Esophagus muscularis mucosa (tissue), 4 donors: ENCODE data around the gene GNGT1. TPM values are rescaled to one million over a fixed set of nuclear protein-coding genes. Genes with fewer than 3 reads are reported as not detected.
A peak's percentile ranks its signal among the peaks of the same experiment; 100 is the strongest.
"Not testable (repeated sequence)": the region's sequence is repeated elsewhere in the genome, so short reads cannot be mapped to it uniquely, and the experiment has no call there.

Source experiments
- DNase-seq: peaks from one replicate; pipeline ENCODE4 v3.0.0-alpha.2; 2017; ENCODE audit errors: extremely low spot score
- H3K27ac ChIP-seq, 4 donors: fragments of 200-600 bp; sonication (generic); replicated peaks in 1 of 4; 1 replicate in 3 of 4; 2 replicates in 1 of 4; pipeline ENCODE4 v1.5.1; 2016 to 2019; ENCODE audit warnings: mild to moderate bottlenecking in 1 of 4
- H3K27me3 ChIP-seq, 4 donors: fragments of 200-600 bp; sonication (generic); one replicate each; pipeline versions ENCODE4 v1.5.1 to v1.6.0; 2016 to 2019
- H3K36me3 ChIP-seq, 4 donors: fragments of 200-600 bp; sonication (generic); one replicate each; pipeline ENCODE4 v1.5.1; 2016 to 2019
- H3K4me1 ChIP-seq, 4 donors: fragments of 200-600 bp; sonication (generic); one replicate each; pipeline ENCODE4 v1.5.1; 2016 to 2019
- H3K4me3 ChIP-seq, 4 donors: fragments of 200-600 bp; sonication (generic); 1 replicate in 2 of 4; 2 replicates in 2 of 4; pipeline ENCODE4 v1.5.1; 2016 to 2019; ENCODE audit warnings: mild to moderate bottlenecking in 4 of 4, moderate library complexity in 1 of 4
- H3K9me3 ChIP-seq, 4 donors: fragments of 200-600 bp; sonication (generic); 1 replicate in 3 of 4; 2 replicates in 1 of 4; pipeline ENCODE4 v1.5.1; 2016 to 2019
- EP300 ChIP-seq: sonication (generic); formaldehyde crosslinking; IDR thresholded peaks from one replicate; pipeline ENCODE4 v1.6.1; 2017; ENCODE audit warnings: antibody characterized with exemption
- POLR2A ChIP-seq: fragments of 450-650 bp; IDR thresholded peaks from one replicate; pipeline ENCODE4 v1.6.1; 2017; ENCODE audit warnings: antibody characterized with exemption, moderate library complexity, mild to moderate bottlenecking, low read depth
- POLR2AphosphoS5 ChIP-seq, 2 donors: sonication (generic); formaldehyde crosslinking; IDR thresholded peaks; one replicate each; pipeline ENCODE4 v1.6.1; 2017; ENCODE audit warnings: antibody characterized with exemption in 2 of 2
- WGBS: methylation state at CpG from one replicate; pipeline ENCODE4 v1.1.5; 2018; 5-methylcytosine and 5-hydroxymethylcytosine counted together
- intact Hi-C: fragments of 100-400 bp; cut with DNase I; formaldehyde crosslinking; loops from one replicate; pipeline ENCODE4 v1.15.1; 2023
- total RNA-seq, 4 donors: library from RNA; depleted of rRNA; stranded (reverse); fragments of >200 nt; gene quantifications; one replicate each; pipeline versions ENCODE4 v1.1.0 to v1.2.1, GENCODE V29; 2016
- TF ChIP-seq, protein P1 (sequence below), 3 experiments: fragments of 200-600 bp in 2 of 3; fragments of 450-650 bp in 1 of 3; sonication (generic) in 2 of 3; IDR thresholded peaks; one replicate each; pipeline ENCODE4 v1.5.1; 2017 to 2019; ENCODE audit warnings: antibody characterized with exemption in 3 of 3, mild to moderate bottlenecking in 2 of 3, moderate library complexity in 1 of 3

Gene GNGT1
- total RNA-seq, 4 donors from 2014 or later = not detected

DNA sequence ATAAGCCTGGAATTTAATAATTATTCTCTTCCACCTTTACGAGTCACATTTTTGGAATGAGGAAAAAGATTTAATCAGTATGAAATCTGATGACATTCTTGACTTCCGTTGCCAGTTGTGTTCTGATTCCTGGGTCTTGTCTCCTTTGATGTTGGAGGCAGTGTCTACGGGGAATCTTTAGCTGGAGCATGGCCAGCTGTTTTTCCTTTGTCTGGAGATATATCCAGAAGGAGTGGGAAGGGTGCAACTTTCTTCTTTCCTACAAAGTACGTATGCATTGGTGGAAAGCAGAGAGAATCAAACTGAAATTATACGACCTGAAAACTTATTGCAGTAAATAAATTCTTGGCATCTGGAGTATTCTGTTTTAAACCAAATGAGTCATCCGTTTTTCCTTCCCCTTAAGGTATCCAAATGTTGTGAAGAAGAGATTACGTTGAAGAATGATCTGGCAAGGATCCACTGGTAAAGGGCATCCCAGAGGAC, 8.3 kb downstream of the GNGT1 start:
- intact Hi-C loops = no loop called here
- WGBS = 22% methylated on average over 7 of the region's 7 CpGs
- TF ChIP-seq POLR2AphosphoS5 (IDR thresholded peaks at IDR 0.05) = no peak
- TF ChIP-seq EP300 = no peak
- TF ChIP-seq, protein P1, sequence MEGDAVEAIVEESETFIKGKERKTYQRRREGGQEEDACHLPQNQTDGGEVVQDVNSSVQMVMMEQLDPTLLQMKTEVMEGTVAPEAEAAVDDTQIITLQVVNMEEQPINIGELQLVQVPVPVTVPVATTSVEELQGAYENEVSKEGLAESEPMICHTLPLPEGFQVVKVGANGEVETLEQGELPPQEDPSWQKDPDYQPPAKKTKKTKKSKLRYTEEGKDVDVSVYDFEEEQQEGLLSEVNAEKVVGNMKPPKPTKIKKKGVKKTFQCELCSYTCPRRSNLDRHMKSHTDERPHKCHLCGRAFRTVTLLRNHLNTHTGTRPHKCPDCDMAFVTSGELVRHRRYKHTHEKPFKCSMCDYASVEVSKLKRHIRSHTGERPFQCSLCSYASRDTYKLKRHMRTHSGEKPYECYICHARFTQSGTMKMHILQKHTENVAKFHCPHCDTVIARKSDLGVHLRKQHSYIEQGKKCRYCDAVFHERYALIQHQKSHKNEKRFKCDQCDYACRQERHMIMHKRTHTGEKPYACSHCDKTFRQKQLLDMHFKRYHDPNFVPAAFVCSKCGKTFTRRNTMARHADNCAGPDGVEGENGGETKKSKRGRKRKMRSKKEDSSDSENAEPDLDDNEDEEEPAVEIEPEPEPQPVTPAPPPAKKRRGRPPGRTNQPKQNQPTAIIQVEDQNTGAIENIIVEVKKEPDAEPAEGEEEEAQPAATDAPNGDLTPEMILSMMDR (IDR thresholded peaks at IDR 0.05) = no peak
- TF ChIP-seq POLR2A = no peak
- H3K36me3 ChIP-seq = no peaks in the 10 kb centered on the region
- H3K27me3 ChIP-seq = no peaks in the 10 kb centered on the region
- peak overlapping the region; percentile 56 to 71 (median 68) for H3K27ac ChIP-seq
- H3K4me3 ChIP-seq = peak overlapping the region in 2 of 4 donors; percentile 25 to 34
- DNase-seq = no peak
- peaks cover 19 to 38% (median 27%) of the 10 kb centered on the region in 4 donors for H3K4me1 ChIP-seq
- H3K9me3 ChIP-seq = no peaks in the 10 kb centered on the region

DNA sequence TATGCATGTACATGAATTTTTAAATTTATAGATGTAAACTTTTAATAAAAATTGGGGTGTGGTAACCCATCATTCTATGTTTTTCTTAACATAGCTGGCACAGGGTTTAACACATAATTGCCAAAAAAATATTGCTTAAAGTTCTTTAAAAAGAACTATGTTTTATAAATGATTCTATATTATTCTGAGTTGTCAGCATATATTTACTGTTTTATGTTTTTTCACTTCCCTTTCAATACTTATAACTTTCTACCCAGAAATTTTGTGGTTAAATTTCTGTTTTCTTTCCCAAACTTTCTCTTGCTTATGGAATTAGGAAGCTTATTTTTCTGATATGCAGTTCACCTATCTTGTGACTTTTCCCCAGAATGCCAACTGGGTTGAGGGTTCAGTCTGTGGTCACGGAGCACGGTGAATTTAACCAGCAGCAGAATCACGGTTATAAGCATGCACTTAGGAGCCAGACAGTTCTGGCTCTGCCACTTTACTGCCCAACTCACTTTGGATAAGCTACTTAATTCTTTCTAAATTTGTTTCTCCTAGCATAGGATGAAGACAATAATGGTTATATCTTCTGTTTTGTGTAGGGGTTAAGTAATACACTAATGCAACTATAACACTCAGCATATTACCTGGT, 9.0 kb downstream of the GNGT1 start:
- H3K4me3 ChIP-seq, H3K27me3 ChIP-seq, DNase-seq, H3K9me3 ChIP-seq, intact Hi-C loops, H3K36me3 ChIP-seq: not testable (repeated sequence)
- 64% methylated on average over 3 of the region's 3 CpGs for WGBS
- Histone ChIP-seq H3K27ac (peak overlapping the region in 3 of 4 donors; percentile 56 to 71 (median 66)), H3K4me1 (peaks cover 16 to 33% (median 24%) of the 10 kb centered on the region in 4 donors)

DNA sequence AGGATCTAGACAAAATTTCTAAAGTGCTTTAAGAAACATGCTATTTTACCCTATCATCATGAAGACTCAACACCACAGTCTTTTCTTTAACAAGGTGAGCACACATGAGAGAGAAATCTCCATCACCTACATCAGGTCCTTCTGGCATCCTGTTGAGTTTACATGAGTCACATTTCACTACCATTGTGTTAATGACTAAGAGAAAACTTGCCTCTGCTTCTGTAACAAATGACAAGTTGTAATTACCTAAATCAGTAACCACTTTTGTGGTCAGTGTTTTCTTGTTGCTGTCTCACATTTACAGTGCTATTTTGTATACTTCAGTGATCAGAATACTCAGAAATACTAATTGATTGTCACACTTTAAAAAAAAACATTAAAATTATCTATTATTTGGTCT, 9.5 kb downstream of the GNGT1 start:
- H3K36me3 ChIP-seq, intact Hi-C loops, H3K4me3 ChIP-seq, H3K27me3 ChIP-seq, DNase-seq, H3K9me3 ChIP-seq: not testable (repeated sequence)
- H3K27ac ChIP-seq = peak overlapping the region in 2 of 4 donors; percentile 66 to 71
- H3K4me1 ChIP-seq = peaks cover 13 to 32% (median 24%) of the 10 kb centered on the region in 4 donors

DNA sequence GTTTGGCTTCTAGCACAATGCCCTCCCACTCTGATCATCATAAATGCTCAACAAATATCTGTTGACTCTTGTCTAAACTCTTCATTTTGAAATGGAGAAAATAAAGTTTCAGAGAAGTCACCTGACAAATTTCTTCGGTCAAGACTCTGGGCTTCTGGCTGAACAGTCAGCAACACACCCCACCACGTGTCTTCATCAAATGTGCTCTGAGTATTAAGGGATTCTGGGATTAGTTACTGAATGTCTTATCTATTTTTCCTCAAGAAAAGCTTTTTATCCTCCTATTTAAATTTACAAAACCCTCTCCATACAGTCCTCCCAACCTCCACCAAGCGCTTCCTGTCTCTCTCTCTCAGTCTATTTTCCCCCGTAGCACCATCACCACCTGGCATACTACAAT, 9.9 kb downstream of the GNGT1 start:
- H3K36me3 ChIP-seq, DNase-seq, H3K4me3 ChIP-seq, H3K9me3 ChIP-seq, intact Hi-C loops, H3K27me3 ChIP-seq: not testable (repeated sequence)
- H3K27ac ChIP-seq = peak overlapping the region in 1 of 4 donors; percentile 71
- 82% methylated on average over 4 of the region's 4 CpGs for WGBS
- H3K4me1 ChIP-seq = peaks cover 14 to 32% (median 24%) of the 10 kb centered on the region in 4 donors

DNA sequence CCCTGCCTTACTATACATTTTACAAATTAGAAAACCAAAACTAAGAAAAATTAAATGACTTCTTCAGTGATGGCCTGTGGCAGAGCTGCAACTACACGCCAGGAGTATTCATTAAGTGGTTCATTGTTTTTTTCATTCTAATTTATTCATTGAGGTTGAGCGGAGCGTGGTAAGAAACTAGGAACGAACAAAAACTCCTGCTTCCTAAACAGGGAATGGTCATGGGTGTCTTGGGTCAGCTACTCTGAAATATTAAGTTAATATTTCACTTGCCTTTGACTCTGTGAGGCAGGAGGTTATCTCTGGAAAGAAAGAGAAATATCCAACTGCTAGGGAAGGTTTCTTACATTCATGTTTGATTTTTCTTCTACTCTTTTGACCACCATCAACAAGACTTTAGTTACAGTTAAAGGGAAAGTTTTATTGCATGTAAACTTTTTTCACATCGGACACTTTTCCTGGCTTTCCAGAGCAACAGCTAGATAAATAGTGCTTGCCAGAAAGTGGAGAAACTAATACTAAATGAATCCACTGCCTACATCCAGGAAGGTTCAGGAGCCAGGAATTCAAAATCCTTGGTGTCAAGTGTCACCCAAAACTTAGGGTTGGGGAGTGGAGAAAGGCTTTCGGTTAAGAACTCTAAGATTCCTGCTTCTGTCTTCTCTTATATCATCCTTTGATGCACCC, 14.3 kb downstream of the GNGT1 start:
- no peak for DNase-seq
- Histone ChIP-seq H3K4me1 (peaks cover 4 to 37% (median 35%) of the 10 kb centered on the region in 4 donors), H3K4me3 (peak overlapping the region; percentile 60 to 72 (median 69)), H3K27me3 (no peaks in the 10 kb centered on the region), H3K36me3 (no peaks in the 10 kb centered on the region), H3K9me3 (no peaks in the 10 kb centered on the region), H3K27ac (peak overlapping the region; percentile 89 to 92 (median 90))
- TF ChIP-seq POLR2AphosphoS5 (IDR thresholded peaks at IDR 0.05) (no peak), POLR2A (no peak), EP300 (no peak)
- TF ChIP-seq, protein P1 (IDR thresholded peaks at IDR 0.05) = no peak
- intact Hi-C loops = no loop called here
- WGBS = 67% methylated on average over 6 of the region's 6 CpGs

DNA sequence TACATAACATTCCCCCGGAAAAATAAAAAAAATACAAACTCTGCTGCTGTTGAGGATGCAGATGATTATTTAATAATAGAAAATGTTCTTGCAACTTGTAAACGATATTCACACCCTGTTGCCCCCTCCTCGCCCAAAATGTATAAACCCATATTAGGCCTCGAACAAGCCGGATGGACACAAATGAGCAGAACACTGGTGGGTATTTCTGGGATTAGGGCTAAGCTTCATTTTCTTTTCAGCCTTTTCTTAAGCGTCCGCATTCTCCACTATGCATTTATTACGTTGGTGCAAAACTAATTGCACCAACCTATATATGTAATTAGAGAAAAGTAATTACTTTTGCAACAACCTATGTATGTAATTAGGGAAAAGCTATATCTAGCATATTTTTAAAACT, 14.8 kb downstream of the GNGT1 start:
- H3K9me3 ChIP-seq = no peaks in the 10 kb centered on the region
- 59% methylated on average over 8 of the region's 8 CpGs for whole genome bisulfite sequencing
- H3K36me3 ChIP-seq = peaks cover 0 to 4% (median 1%) of the 10 kb centered on the region in 4 donors
- H3K4me3 ChIP-seq = peak overlapping the region; percentile 60 to 72 (median 69)
- no peak for DNase-seq
- H3K4me1 ChIP-seq = peaks cover 4 to 37% (median 33%) of the 10 kb centered on the region in 4 donors
- TF ChIP-seq POLR2AphosphoS5 (IDR thresholded peaks at IDR 0.05) (no peak), EP300 (no peak), POLR2A (no peak)
- TF ChIP-seq, protein P1 (IDR thresholded peaks at IDR 0.05) = no peak
- no peaks in the 10 kb centered on the region for H3K27me3 ChIP-seq
- intact Hi-C loops = no loop called here
- H3K27ac ChIP-seq = peak overlapping the region; percentile 89 to 92 (median 90)
